Neutrophil (primary cell): ENCODE results near the gene TMEM203.

Experiments used
- H3K27ac ChIP-seq: fragments of 200-600 bp; sonication (generic); 2 replicates; pipeline ENCODE4 v1.5.1; 2016; ENCODE audit warnings: mild to moderate bottlenecking, moderate library complexity
- H3K27me3 ChIP-seq: fragments of 200-600 bp; sonication (generic); 2 replicates; pipeline ENCODE4 v1.6.0; 2016; ENCODE audit warnings: mild to moderate bottlenecking
- H3K36me3 ChIP-seq: fragments of 200-600 bp; sonication (generic); 2 replicates; pipeline ENCODE4 v1.5.1; 2017
- H3K4me1 ChIP-seq, 2 experiments: fragments of 200-600 bp in 1 of 2; sonication (generic) in 1 of 2; 1 replicate in 1 of 2; 2 replicates in 1 of 2; pipeline versions ENCODE4 v1.5.1 to v1.6.1; 2013 to 2016; ENCODE audit warnings: low read depth in 1 of 2, low read length in 1 of 2, mild to moderate bottlenecking in 1 of 2, moderate library complexity in 1 of 2; ENCODE audit not compliant: control insufficient read depth in 1 of 2, insufficient read depth in 1 of 2
- H3K4me3 ChIP-seq, 2 experiments: fragments of 200-600 bp in 1 of 2; sonication (generic) in 1 of 2; 1 replicate in 1 of 2; 2 replicates in 1 of 2; pipeline ENCODE4 v1.5.1; 2013 to 2016; ENCODE audit warnings: low read depth in 1 of 2, low read length in 1 of 2, mild to moderate bottlenecking in 1 of 2, moderate library complexity in 1 of 2
- H3K9me3 ChIP-seq: fragments of 200-600 bp; sonication (generic); 2 replicates; pipeline ENCODE4 v1.5.1; 2016
- CTCF ChIP-seq: fragments of 200-600 bp; sonication (generic); IDR thresholded peaks from 2 replicates; pipeline ENCODE4 v1.5.1; 2016; ENCODE audit warnings: antibody characterized with exemption

The TMEM203 gene

GRCh38 chr9:137179761-137180160, 25.7 kb downstream of the TMEM203 start:
- no peak overlapping the region for H3K4me3 ChIP-seq
- H3K9me3 ChIP-seq = no peaks in the 10 kb centered on the region
- peaks cover 82% of the 10 kb centered on the region for H3K36me3 ChIP-seq
- no peaks in the 10 kb centered on the region for H3K4me1 ChIP-seq
- TF ChIP-seq CTCF = no peak
- H3K27ac ChIP-seq = no peak overlapping the region
- H3K27me3 ChIP-seq = peaks cover 12% of the 10 kb centered on the region

- no peaks in the 10 kb centered on the region for H3K9me3 ChIP-seq
- peaks cover 19% of the 10 kb centered on the region for H3K27me3 ChIP-seq
- H3K36me3 ChIP-seq = peaks cover 75% of the 10 kb centered on the region
- H3K4me3 ChIP-seq = no peak overlapping the region
- TF ChIP-seq CTCF = no peak
- no peaks in the 10 kb centered on the region for H3K4me1 ChIP-seq
- H3K27ac ChIP-seq = no peak overlapping the region
Measured at GRCh38 chr9:137178939-137179630, 26.4 kb downstream of the TMEM203 start.

- Histone ChIP-seq H3K4me3 (no peak overlapping the region), H3K27me3 (peaks cover 26% of the 10 kb centered on the region), H3K36me3 (peaks cover 68% of the 10 kb centered on the region), H3K27ac (no peak overlapping the region), H3K4me1 (no peaks in the 10 kb centered on the region), H3K9me3 (no peaks in the 10 kb centered on the region)
- no peak for TF ChIP-seq CTCF
Measured at GRCh38 chr9:137178201-137178938, 27.1 kb downstream of the TMEM203 start.

- Histone ChIP-seq H3K9me3 (no peaks in the 10 kb centered on the region), H3K27me3 (peaks cover 45% of the 10 kb centered on the region), H3K27ac (no peak overlapping the region), H3K4me1 (no peaks in the 10 kb centered on the region), H3K4me3 (no peak overlapping the region), H3K36me3 (peaks cover 50% of the 10 kb centered on the region)
- no peak for TF ChIP-seq CTCF
Measured at GRCh38 chr9:137176302-137177182, 28.9 kb downstream of the TMEM203 start.

GRCh38 chr9:137175345-137175961, 30.0 kb downstream of the TMEM203 start:
- Histone ChIP-seq H3K9me3 (no peaks in the 10 kb centered on the region), H3K4me1 (no peaks in the 10 kb centered on the region), H3K4me3 (no peak overlapping the region), H3K27me3 (peaks cover 55% of the 10 kb centered on the region), H3K36me3 (peaks cover 39% of the 10 kb centered on the region), H3K27ac (no peak overlapping the region)
- no peak for TF ChIP-seq CTCF
